MG63 (cell line): ENCODE data around the gene DHX40. TPM values are rescaled to one million over a fixed set of nuclear protein-coding genes. Genes with fewer than 3 reads are reported as not detected.
A peak's percentile ranks its signal among the peaks of the same experiment; 100 is the strongest.
"Not testable (repeated sequence)": the region's sequence is repeated elsewhere in the genome, so short reads cannot be mapped to it uniquely, and the experiment has no call there.

Experiments used
- DNase-seq: peaks from one replicate; pipeline ENCODE4 v3.0.0-alpha.2; 2020
- H3K27me3 ChIP-seq: fragments of 250-450 bp; sonication (Bioruptor Pico); 2 replicates; pipeline ENCODE4 v1.5.1; 2020; ENCODE audit warnings: mild to moderate bottlenecking, moderate library complexity
- H3K36me3 ChIP-seq: fragments of 250-450 bp; sonication (Bioruptor Pico); 2 replicates; pipeline ENCODE4 v1.5.1; 2020; ENCODE audit warnings: mild to moderate bottlenecking, moderate library complexity
- H3K4me3 ChIP-seq: fragments of 250-450 bp; sonication (Bioruptor Pico); 2 replicates; pipeline ENCODE4 v1.5.1; 2020; ENCODE audit warnings: mild to moderate bottlenecking, moderate library complexity
- H3K9me3 ChIP-seq: fragments of 250-450 bp; sonication (Bioruptor Pico); 2 replicates; pipeline ENCODE4 v1.5.1; 2020; ENCODE audit warnings: mild to moderate bottlenecking, moderate library complexity
- total RNA-seq: library from RNA; depleted of rRNA; stranded (reverse); fragments of >200 nt; shearing (Covaris generic); gene quantifications from 2 replicates; pipeline ENCODE4 v1.2.3, GENCODE V29; 2014; ENCODE audit warnings: low replicate concordance; rRNA removed

DHX40 gene, protein sequence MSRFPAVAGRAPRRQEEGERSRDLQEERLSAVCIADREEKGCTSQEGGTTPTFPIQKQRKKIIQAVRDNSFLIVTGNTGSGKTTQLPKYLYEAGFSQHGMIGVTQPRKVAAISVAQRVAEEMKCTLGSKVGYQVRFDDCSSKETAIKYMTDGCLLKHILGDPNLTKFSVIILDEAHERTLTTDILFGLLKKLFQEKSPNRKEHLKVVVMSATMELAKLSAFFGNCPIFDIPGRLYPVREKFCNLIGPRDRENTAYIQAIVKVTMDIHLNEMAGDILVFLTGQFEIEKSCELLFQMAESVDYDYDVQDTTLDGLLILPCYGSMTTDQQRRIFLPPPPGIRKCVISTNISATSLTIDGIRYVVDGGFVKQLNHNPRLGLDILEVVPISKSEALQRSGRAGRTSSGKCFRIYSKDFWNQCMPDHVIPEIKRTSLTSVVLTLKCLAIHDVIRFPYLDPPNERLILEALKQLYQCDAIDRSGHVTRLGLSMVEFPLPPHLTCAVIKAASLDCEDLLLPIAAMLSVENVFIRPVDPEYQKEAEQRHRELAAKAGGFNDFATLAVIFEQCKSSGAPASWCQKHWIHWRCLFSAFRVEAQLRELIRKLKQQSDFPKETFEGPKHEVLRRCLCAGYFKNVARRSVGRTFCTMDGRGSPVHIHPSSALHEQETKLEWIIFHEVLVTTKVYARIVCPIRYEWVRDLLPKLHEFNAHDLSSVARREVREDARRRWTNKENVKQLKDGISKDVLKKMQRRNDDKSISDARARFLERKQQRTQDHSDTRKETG
- 45.1 and 131 TPM in 2 replicates for total RNA-seq

GRCh38 chr17:59565171-59565958 is at the start of gene DHX40:
TSS of gene DHX40 (plus strand) at chr17:59565610. CDS start at chr17:59565672, 62 bp downstream.
- peak; percentile 95 for DNase-seq
- Histone ChIP-seq H3K27me3 (no peaks in the 10 kb centered on the region), H3K36me3 (peaks cover 2% of the 10 kb centered on the region), H3K4me3 (peak within 1 kb of the TSS; percentile 95), H3K9me3 (peaks cover 3% of the 10 kb centered on the region; the same call in 1 of the 2 replicates)

DNA sequence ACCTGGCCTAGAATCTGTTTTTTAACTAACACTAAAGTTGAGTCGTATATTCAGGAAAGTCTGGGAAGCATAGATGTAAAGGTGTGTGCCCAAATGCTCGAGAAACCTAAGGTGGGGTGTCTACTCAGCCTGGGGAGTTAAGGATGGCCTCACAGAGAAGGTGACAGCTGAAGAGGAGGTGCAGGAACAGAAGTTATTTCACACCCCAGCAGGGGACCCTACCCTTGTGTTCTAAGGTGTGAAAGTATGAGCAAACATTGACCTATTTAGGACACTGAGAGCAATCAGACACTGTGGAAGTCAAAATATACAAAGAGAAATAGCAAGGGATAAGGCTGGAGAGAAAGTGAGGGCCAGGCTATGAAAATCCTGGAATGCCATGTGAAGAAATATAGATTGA is 49.0 kb upstream of the DHX40 start:
- no peaks in the 10 kb centered on the region for H3K9me3 ChIP-seq
- peaks cover 2% of the 10 kb centered on the region; the same call in 1 of the 2 replicates for H3K27me3 ChIP-seq
- no peak for DNase-seq
- no peak overlapping the region for H3K4me3 ChIP-seq
- no peaks in the 10 kb centered on the region for H3K36me3 ChIP-seq

- Histone ChIP-seq H3K27me3 (no peaks in the 10 kb centered on the region; the same call in none of the 2 replicates), H3K9me3 (no peaks in the 10 kb centered on the region), H3K36me3 (no peaks in the 10 kb centered on the region), H3K4me3 (no peak overlapping the region)
- DNase-seq = no peak
Measured at GRCh38 chr17:59519132-59519531, 46.3 kb upstream of the DHX40 start.

DNA sequence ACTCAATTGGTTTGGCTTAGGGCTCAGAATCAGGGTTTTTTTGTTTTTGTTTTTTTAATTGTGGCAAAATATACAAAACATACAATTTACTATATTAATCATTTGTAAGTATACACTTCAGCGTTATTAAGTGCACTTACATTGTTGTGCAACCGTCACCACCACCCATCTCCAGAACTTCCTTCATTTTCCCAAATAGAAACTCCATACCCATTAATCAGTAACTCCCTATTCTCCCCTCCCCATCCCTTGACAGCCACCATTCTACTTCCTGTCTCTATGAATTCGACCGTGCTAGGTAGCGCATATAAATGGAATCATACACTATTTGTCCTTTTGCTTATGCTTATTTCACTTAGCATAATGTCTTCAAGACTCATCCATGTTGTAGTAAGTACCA is 45.2 kb upstream of the DHX40 start:
- Histone ChIP-seq H3K36me3 (no peaks in the 10 kb centered on the region), H3K27me3 (no peaks in the 10 kb centered on the region; the same call in none of the 2 replicates), H3K4me3 (no peak overlapping the region), H3K9me3 (no peaks in the 10 kb centered on the region)
- DNase-seq = no peak

DNA sequence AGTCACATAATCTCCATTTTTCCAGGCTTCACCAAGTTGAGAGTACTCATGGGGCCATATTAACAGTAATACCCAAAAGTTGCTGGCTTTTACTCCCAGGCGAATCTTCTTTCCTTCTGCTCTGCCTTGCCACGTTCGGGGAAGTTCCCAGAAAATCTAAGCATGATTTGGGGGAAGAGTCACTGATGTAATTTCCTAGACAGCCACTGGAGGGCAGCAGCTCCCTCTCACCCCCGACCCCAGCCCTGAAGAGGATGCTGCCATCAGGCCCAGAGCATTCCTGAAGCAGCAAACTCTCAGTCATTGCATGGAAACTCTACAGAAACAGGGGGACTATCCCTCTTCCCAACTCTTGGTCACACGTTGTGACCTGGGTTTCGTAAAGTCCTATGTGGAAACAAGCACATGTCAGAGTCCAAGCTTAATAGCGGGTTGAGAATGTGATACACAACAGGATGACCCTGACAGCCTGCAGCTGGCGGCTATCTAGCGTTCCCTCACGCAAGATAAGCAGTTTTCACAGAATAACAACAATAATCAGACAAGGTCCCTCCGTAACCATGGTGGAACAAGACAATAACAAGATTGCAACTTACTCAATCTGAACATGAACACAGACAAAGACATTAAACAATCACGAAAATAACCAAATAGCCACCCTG is 43.8 kb upstream of the DHX40 start:
- DNase-seq = peak; percentile 41
- H3K4me3 ChIP-seq = no peak overlapping the region
- H3K36me3 ChIP-seq = no peaks in the 10 kb centered on the region
- H3K27me3 ChIP-seq = peaks cover 2% of the 10 kb centered on the region
- H3K9me3 ChIP-seq = no peaks in the 10 kb centered on the region

DNA sequence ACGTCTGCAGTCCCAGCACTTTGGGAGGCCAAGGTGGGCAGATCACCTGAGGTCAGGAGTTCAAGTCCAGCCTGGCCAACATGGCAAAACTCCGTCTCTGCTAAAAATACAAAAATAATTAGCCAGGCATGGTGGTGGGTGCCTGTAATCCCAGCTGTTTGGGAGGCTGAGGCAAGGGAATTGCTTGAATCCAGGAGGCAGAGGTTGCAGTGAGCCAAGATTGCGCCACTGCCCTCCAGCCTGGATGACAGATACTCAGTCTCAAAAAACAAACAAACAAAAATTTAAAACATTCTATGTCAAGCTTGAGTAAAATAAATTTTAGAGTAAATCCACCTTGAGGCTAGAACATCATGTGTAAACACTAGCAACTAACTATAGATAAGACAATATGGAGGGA is 40.5 kb upstream of the DHX40 start:
- not testable (repeated sequence) for H3K9me3 ChIP-seq, H3K27me3 ChIP-seq, DNase-seq, H3K36me3 ChIP-seq, H3K4me3 ChIP-seq

- H3K27me3 ChIP-seq = peaks cover 3% of the 10 kb centered on the region
- DNase-seq = no peak
- no peaks in the 10 kb centered on the region for H3K9me3 ChIP-seq
- no peaks in the 10 kb centered on the region for H3K36me3 ChIP-seq
- H3K4me3 ChIP-seq = no peak overlapping the region
Measured at GRCh38 chr17:59525668-59526067, 39.7 kb upstream of the DHX40 start.

DNA sequence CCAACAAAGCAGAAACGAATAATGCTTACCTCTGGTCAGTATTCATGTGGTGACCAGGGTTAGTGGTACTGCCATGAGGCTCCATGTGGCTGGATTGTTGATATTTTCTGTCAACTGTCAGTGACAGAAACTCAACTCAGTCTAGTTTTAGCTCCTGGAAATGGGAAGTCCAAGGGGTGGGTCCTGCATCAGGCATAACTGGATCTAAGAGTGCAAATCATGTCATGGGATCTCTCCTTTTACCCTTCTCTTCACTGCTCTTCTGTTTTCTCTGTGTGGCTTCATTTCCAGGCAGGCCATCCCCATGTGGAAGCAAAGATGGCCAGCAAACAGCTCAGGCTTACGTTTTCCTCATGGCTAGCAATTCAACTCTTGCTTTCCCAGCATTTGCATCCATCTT is 39.0 kb upstream of the DHX40 start:
- Histone ChIP-seq H3K27me3 (peaks cover 6% of the 10 kb centered on the region), H3K4me3 (no peak overlapping the region), H3K36me3 (no peaks in the 10 kb centered on the region), H3K9me3 (no peaks in the 10 kb centered on the region)
- DNase-seq = no peak

GRCh38 chr17:59527325-59527917 is 38.0 kb upstream of the DHX40 start:
- no peak for DNase-seq
- Histone ChIP-seq H3K9me3 (no peaks in the 10 kb centered on the region), H3K27me3 (peaks cover 8% of the 10 kb centered on the region), H3K36me3 (no peaks in the 10 kb centered on the region), H3K4me3 (no peak overlapping the region)

GRCh38 chr17:59527931-59528330 is 37.5 kb upstream of the DHX40 start:
- Histone ChIP-seq H3K36me3 (no peaks in the 10 kb centered on the region), H3K9me3 (no peaks in the 10 kb centered on the region), H3K27me3 (peaks cover 8% of the 10 kb centered on the region), H3K4me3 (no peak overlapping the region)
- DNase-seq = no peak

DNA sequence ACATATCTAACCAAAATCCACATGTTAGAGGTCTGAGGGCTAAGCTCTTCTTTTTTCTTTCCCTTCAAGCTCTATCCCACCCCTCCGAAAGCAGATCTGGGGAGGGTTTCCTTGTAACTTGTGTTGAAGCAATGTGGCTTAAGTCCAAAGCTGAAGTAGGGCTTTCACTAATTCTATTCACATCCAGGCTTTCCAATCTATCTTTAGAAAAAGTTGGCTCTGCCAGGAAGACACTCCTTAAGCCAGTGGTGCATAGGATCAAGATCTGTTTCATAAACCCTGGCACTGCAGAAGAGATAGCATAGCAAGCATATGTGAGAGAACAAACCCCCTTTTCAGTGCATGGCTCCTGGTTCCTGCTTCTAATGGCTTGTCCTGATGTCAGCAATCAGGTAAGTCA is 34.9 kb upstream of the DHX40 start:
- H3K36me3 ChIP-seq = no peaks in the 10 kb centered on the region
- H3K9me3 ChIP-seq = no peaks in the 10 kb centered on the region
- no peak overlapping the region for H3K4me3 ChIP-seq
- H3K27me3 ChIP-seq = peaks cover 8% of the 10 kb centered on the region
- DNase-seq = no peak

DNA sequence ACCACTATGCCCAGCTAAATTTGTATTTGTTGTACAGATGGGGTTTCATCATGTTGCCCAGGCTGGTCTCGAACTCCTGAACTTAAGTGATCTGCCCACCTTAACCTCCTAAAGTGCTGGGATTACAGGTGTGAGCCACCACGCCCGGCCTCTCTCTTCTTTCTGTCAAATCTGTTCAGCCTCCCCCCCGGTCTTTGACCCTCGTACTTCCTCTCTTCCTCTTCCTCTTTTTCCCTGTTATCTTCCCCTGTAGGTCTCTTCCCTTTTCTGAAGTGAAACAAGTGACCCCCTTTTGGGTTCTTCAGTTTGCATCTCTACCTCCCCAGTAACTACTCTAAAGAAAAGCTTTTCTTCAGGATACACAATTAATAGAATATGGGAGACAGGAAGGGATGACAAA is 31.7 kb upstream of the DHX40 start:
- H3K4me3 ChIP-seq = no peak overlapping the region
- no peaks in the 10 kb centered on the region for H3K36me3 ChIP-seq
- no peak for DNase-seq
- peaks cover 9% of the 10 kb centered on the region for H3K27me3 ChIP-seq
- H3K9me3 ChIP-seq = no peaks in the 10 kb centered on the region

DNA sequence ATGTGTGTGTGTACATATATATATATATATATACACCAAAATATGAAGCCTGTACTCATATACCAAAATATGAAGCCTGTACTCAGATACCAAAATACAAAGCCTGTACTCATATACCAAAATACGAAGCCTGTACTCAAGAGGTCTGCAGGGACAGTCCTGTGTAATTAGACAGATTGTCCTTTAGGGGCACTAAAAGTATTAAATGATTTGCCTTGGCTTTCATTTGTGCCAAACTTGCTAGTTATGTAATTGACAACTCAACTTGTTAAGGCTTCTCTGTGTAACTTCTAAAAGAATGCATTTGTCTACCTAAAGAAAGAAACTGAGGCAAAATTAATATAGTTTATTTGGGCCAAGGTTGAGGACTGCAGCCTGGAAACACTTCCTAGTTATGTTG is 30.8 kb upstream of the DHX40 start:
- H3K36me3 ChIP-seq = no peaks in the 10 kb centered on the region

DNA sequence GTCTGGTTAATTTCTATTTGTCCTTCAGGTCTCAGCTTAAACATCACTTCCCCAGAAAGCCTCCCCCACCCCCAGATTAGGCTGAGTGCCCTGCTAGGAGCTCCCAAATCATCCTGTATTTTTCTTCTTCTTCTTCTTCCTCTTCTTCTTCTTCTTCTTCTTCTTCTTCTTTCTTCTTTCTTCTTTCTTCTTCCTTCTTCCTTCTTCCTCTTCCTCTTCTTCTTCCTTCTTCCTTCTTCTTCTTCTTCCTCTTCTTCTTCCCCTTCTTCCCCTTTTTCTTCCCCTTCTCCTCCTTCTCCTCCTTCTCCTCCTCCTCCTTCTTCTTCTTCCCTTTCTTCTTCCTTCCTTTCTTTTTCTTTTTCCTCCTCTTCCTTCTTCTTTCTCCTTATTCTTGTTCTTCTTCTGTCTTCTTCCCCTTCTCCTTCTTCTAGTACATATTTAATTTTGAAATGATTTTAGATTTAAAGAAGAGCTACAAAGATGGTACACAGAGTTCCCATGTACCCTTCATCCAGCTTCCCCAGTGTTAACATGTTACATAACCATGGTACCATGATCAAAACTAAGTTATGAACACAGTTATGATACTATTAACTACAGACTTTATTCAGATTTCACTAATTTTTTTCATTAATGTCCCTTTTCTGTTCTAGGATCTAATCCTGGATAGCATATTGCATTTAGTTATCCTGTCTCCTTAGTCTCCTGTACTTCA is 27.1 kb upstream of the DHX40 start:
- Histone ChIP-seq H3K36me3 (no peaks in the 10 kb centered on the region), H3K4me3 (no peak overlapping the region), H3K9me3 (no peaks in the 10 kb centered on the region), H3K27me3 (peaks cover 7% of the 10 kb centered on the region; the same call in 1 of the 2 replicates)
- no peak for DNase-seq

More for the DNA sequence above, 30.8 kb upstream of the DHX40 start:
- Histone ChIP-seq H3K4me3 (no peak overlapping the region), H3K27me3 (peaks cover 12% of the 10 kb centered on the region), H3K9me3 (no peaks in the 10 kb centered on the region)
- no peak for DNase-seq

DNA sequence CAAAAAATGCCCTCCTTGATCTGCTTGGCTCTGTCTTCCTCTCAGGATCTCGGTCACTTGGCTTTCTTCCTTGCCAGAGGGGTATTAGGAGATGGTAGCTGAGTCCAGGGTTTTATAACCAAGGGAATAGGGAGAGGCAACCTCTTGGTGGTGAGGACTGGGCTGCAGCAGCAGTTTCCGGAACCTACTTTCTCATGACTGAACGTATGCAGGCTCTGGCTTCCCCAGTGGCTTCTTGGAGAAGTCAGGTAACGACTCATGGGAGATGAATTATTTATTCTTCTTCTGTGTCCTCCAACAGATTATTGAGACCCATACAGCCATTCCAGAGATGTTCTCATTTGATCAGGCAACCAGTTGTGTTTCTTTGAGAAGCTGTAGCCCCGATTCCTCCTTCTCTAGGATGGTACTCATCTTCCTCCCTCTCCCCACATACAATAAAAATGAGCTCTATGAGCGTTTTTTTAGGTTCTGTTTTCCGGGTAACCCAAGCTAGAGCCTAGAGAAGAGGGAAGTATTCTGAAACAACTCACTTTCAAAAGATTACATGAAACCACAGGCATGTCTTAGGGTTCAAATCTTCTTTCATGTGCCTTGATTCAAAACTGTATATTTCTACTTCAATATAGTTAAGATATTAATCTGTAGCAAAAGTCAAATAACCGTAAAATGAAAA is 22.3 kb upstream of the DHX40 start:
- Histone ChIP-seq H3K27me3 (peaks cover 7% of the 10 kb centered on the region; the same call in 1 of the 2 replicates), H3K9me3 (no peaks in the 10 kb centered on the region), H3K36me3 (no peaks in the 10 kb centered on the region), H3K4me3 (no peak overlapping the region)
- no peak for DNase-seq
